Neural progenitor cell (in vitro differentiated cells): Measurements from ENCODE around the gene IL11RA.

Source experiments
- EZH2 ChIP-seq: fragments of 200-600 bp; sonication (generic); IDR thresholded peaks from 2 replicates; pipeline ENCODE4 v1.6.1; 2017; ENCODE audit warnings: antibody characterized with exemption, mild to moderate bottlenecking, moderate library complexity
- TF ChIP-seq, protein P1 (sequence below): fragments of 200-600 bp; sonication (generic); IDR thresholded peaks from 2 replicates; pipeline ENCODE4 v1.5.1; 2017; ENCODE audit warnings: antibody characterized with exemption, mild to moderate bottlenecking

DNA sequence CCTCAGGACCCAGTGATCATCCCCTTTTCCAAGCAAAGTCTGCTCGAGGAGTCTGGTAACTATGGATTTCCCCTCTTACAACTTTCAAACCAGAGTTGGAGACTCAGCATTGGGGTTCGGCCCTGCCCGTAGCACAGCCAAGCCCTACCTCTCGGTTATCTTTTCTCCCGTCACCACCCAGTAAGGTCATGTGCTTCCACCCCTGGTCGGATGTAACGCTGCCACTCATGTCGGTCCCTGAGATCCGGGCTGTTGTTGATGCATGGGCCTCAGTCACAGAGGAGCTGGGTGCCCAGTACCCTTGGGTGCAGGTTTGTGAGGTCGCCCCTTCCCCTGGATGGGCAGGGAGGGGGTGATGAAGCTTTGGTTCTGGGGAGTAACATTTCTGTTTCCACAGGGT is 4.3 kb upstream of the IL11RA start:
- TF ChIP-seq, protein P1, sequence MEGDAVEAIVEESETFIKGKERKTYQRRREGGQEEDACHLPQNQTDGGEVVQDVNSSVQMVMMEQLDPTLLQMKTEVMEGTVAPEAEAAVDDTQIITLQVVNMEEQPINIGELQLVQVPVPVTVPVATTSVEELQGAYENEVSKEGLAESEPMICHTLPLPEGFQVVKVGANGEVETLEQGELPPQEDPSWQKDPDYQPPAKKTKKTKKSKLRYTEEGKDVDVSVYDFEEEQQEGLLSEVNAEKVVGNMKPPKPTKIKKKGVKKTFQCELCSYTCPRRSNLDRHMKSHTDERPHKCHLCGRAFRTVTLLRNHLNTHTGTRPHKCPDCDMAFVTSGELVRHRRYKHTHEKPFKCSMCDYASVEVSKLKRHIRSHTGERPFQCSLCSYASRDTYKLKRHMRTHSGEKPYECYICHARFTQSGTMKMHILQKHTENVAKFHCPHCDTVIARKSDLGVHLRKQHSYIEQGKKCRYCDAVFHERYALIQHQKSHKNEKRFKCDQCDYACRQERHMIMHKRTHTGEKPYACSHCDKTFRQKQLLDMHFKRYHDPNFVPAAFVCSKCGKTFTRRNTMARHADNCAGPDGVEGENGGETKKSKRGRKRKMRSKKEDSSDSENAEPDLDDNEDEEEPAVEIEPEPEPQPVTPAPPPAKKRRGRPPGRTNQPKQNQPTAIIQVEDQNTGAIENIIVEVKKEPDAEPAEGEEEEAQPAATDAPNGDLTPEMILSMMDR, result no peak
- no peak for TF ChIP-seq EZH2
